8988T (cell line): ENCODE results near the gene ACOT11.

ENCODE experiments used
- DNase-seq: peaks from one replicate; pipeline ENCODE4 v3.0.0; 2011

The ACOT11 gene

DNA sequence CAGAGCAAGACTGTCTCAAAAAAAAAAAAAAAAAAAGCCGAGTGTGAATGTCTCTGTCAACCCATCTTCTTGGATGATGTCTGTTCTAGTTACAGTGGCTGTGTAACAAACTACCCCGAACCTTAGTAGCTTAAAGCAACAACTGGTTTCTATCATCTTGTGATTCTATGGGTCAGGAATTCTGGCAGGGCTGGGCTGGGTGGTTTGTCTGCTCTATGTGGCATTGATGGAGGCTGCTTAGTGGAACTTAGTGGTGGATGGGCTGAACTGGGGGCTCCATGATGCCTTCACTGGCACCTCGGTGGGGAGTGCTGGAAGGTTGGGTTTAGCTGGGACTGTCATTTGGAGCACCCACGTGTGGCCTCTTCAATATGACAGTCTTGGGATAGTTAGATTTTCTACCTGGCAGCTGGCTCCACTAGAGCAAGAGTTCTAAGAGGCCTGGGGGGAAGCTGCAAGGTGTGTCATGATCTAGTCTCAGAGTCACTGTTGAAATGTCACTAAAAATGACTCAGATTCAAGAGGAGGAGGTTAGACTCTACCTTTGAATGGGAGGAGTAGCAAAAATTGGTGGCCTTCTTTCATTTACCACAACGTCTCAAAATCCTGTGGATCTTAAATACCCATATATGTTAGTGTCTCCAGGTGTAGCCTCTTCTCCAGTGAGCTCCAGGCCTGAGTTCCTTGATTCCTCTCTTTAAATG, 18.6 kb downstream of the ACOT11 start:
- no peak for DNase-seq

DNA sequence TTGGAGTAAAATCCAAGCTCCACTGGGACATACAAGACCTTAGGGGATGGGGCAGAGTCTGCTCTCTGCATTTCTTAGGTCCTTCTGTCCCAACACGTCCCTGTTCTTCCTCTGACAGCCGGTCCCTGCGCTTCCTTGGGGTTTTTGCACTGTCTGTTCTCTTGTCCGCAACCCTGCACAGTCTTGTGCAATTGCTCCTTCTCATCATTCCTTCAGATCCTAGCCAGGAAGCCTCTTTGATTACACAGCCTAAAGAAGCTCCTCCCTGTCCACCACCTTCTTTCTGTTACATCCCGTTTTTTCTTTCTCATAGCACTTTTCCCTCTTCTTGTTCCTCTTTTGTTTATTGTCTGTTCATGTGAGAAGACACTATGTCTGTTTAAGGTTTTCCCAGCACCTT, 19.9 kb downstream of the ACOT11 start:
- DNase-seq: no peak

DNA sequence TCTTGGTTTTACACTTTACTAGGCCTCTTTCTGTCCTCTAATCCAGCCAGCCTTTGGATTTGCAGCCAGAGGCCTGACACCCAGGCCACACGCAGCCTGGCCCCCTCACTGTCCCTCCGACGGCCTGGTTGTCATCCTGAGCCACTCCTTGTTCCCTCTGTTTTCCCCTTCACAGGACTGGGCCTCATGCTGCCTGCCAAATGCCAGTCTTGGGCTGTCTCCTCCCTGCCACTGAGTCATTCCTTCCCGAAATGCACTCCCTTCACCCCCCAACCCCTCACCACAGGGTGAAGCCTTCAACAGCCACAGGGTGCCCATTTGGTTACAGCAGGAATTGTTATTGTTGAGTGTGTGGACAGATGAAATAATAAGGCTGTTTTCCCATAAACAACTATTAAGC, 21.3 kb downstream of the ACOT11 start:
- no peak for DNase-seq

DNA sequence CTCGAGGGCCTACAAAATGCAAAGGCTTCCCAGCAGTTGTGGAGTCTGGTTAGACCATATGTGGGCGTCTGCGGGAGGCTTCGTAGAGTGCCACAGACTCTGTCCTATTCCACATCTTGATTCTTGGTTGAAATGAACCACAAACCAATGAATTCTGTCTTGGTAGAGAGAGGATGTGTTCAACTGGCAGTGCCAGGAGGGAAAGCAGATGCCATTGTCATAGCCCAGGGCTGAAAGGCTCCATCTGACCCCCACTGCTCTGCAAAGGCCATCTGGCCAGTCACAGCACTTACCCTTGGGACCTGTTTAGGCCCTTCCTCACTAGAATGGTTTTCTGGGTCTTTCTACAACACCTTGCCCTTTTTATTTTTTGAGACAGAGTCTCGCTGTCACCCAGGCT, 22.1 kb downstream of the ACOT11 start:
- DNase-seq: no peak

DNA sequence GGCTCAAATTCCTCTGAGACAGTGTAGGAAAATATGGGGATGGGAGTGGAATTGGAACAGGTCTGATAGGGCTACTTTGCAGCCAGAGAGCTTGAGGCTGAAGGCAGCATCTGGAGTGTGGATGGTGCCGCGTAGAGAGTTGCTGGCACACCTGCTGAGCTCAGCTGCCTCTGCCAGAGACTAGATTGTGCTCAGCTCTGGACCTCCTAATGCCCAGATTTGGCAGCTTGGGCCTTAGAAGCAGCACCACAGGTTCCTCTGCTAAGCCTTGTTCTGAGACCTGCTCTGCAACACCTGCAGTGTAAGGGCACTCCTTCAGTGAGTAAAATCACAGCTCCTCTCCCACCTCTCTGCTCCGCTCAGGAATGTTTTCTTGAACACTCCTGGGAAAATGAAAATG, 23.3 kb downstream of the ACOT11 start:
- no peak for DNase-seq

DNA sequence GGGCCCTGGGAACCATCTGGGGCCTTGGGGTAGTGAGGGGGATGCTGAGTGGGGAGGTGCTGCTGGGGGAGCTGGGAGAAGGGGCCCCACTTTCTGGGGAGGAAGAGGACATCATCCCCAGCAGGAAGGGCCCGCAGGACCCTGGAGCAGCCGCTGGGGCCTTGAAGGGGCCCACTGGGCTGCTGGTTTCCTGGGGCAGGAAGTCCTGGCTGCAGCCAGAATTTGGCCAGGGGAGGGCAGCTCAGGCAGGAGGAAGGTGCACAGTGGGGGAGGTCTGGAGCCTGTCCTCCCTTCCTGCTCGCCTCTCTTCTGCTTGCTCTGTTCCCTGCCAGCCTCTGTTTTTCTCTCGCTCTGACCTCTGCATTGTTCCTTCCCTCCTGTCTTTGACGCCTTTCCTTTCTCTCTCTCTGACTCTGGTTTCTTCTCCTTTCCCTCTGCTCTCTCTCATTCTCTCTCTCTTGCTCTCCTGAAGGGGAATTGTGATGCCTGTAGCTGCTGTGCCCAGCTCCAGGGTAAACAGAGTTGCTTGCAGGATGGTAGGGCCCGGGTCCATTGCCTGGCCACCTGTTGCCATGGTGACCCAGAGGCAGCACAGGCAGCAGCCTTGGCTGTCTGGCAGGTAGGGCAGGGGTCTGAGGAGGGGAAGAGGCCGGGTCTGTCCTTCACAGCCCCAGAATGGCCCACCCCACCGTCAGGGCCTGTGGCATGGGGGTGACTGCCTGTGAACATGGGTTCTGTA, 23.9 kb downstream of the ACOT11 start:
- DNase-seq: no peak

DNA sequence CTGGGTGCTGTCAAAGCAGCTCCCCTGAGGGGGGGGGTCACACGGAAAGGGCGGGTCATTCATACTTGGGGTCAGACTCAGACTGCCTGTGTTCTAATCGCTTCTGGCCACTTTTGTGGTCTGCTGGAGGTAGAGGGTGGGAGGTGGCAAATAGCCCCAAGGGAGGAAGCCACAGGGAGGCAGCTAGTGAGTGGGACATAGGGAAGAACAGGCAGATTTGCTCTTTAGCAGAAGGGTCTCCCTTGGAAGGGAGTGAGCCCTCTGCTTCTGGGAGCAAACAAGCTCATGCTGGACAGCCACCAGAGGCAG, 24.5 kb downstream of the ACOT11 start:
- no peak for DNase-seq

DNA sequence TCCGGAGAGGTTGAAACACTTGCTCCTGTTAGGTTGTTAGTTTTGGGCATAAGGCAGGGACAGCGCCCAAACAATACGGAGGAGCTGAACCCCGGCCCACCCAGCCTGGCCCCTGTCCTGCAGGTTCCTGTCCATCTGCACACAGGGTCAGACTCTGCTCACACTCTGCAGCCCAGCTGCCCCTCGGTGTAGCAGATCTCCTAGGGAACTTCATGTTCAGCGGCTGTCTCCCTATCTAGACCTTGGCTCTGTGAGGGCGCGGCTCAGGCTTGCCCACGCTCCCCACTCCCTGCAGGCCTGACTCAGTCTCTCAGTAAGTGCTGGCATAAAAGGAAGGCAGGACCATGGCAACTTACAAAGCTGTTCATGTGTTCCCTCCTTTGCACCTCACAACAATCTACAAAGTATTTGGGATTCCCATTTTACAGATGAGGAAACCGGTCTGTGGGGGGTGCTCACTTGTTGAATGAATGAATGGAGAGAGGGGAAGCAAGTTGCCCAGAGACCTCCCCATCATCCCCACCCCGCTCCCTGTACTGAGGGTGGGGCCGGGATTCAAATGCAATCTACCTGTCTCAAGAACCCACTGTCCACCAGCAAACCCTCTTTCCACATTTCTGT, 26.2 kb downstream of the ACOT11 start:
- no peak for DNase-seq

DNA sequence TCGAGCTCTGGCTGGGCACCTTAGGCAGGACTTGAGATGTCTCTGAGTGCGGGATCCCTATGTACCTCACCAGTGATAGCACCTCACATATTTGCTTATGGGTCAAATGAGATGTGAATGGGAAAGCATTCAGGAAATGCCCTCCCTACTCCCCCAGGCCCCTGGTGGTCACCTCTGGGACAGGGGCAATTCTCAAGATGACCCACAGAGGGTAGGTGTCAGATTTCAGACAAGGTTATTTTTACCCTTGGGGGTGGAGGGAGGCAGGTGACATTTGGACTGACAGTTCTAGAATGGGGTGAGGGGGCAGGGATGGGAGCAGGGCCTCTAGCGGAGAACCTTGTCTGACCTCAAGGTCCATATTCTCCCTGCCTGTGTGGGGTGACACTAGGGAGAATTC, 27.1 kb downstream of the ACOT11 start:
- DNase-seq: no peak

DNA sequence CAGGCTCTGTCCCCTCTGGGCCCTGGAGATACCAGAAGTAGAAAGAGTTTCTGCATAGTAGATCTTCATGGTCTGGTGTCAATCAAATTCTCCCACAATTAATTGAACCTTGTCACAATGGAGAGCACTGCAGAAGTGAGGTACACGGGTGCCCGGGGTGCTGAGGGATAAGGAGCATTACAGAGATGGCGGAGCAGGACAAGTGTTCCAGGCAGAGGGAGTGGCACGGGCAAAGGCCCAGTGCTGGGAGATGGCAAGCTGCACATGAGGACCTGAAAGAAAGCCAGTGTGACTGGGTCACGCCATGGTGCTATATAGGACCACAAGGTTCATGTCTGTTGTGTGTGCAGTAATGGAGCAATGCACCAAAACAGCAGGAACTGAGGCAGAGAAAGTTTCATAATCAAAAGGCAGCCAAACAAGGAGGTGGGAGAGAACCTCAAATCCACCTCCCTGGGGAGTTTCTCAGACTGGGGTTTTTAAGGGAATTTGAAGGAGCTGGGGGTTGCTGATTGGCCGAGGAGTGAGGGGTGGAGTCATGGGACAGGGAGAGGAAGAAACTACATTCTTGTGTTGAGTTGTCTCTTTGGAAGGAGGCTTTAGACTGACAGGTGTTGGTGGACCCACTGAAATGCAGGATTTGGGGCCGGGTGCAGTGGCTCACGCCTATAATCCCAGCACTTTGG, 27.7 kb downstream of the ACOT11 start:
- DNase-seq: no peak

DNA sequence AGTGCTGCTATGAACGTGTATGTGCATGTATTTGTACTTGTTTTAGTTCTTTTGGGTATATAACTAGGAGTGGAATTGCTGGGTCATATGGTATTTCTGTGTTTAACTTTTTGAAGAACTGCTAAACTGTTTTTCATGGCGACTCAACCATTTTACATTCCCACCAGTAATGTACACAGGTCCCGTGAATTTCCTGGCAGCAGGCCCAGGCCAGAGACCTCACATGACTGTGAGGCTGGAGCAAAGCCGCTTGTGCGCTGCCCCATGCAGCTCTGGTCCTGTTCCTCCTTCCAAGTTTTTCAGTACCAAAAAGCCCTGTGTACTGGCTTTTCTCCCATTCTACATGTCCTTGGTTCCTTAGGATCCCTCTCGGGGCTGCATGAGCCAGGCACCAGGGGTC, 29.6 kb downstream of the ACOT11 start:
- DNase-seq: no peak

DNA sequence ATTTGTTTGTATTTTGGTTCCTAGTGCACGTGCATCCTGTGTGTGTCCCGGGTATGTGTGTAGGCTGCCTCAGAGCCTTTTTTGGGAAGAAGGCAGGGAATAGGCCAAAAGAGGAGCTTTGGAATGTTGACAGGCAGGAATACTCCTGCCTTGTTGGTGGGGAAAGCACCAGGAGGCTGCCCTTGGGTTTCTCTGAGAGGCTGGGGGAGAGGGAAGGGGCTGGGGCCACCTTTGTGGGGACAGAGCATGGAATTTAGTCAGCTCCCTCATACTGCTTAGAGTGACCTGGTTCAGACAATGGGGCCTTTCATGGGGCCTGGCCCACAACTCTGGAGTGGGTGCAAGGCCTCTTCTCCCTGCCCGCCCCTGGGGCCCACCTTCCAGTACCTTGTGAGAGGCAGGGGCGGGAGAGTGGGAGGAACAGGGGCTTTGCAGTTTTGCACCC, 31.3 kb downstream of the ACOT11 start:
- no peak for DNase-seq

DNA sequence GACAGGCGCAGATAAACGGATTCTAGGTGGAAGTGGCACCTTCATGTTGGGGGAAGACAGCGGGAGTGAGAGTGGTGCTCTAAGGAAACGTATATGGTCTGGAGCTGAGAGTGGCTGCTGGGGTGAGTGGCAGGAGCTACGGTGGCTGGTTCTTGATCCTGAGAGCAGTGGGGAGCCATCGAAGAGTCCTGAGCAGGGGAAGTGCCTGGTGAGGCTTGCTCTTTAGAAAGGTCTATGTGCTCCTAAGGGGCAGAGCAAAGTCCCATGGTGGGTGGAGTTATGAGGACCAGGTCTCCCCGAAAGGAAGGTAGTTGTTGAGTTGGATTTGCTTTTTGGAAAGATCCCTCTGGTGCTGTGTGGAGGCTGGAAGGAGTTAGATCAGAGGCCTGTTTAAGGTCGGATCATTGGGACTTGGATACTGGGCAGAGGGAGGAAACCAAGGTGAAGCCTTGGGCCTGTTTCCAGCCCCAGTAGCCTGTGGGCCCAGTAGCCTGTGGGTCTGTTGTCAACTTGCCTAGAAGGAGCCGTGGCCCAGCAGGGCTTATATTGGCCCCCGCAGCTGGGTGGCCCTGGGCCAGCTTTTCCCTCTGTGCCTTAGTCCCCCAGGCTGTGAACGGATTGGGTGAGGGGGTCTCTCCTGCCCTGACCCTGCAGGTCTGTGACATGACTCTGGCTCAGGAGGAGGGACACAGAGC, 33.0 kb downstream of the ACOT11 start:
- DNase-seq: no peak

DNA sequence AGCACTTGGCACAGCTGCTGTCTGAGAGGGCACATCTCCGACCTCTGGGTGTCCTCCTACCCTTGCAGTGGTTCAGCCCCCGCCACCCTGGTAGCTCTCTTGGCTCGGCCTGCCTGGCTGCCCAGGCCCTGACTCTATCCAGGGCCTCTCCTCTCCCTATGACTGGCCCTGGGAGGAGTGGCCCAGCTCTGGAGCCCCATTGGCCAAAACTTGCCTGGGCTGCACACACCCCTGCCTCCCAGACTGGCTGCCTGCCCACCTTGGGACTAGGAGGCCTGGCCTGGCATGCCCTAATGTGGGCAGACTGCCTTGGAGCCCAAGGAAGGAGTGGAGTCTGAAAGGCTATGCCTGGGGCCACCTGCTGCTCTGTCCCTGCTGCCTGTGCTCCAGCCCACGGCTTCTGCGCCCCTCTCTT, 33.6 kb downstream of the ACOT11 start:
- no peak for DNase-seq

DNA sequence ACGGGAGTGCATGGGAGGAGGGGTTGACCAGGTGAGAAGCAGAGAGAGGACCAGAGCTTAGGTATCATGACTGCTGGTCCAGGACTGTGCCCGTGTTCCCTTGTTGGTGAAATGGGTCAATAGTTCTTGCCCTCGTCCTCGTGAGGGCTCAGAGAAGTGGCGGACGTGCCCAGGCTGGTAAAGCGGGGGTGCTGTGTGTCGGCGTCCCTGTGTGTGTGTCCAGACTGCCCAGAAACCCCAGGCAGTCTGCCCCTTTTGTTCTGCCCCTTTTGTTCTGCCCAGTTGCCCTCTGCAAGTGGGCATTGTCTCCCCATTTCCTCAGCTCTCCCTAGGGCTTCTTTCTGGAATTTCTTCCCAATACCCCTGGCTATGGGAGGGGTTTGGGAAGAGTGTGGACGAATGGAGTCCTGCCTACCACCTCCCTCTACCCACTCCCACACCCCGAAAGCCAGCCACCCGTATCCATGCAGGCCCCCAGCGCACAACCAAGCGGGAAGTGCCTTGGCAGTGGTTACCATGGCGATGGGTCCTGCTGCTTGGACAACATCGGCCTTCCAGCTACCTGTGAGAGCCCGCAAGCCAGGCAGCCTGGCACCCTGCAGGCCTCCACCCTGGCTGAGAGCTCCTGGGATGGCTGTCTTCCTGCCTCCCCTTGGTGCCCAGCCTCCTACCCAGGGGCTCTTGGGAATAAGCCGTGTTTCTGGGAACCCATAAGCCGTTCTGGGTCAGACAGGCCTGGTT, 34.7 kb downstream of the ACOT11 start:
- no peak for DNase-seq

DNA sequence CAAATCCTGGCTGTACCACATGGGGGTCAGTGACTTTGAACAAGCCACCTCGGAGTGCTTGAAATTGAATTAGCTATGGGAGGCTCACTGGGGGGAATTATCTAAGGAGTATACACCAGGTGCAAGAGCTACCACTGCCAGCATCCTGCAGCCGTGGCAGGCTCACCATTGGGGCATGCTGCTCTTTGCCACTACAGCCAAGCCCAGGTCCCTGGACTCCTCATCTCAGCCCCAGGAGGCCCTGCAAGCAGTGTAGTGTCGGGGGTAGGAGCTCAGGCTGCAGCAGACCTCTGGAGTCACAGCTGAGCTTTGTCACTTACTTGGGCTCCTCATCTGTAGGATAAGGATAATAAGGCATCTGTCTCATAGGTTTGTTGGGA, 35.3 kb downstream of the ACOT11 start:
- DNase-seq: no peak

DNA sequence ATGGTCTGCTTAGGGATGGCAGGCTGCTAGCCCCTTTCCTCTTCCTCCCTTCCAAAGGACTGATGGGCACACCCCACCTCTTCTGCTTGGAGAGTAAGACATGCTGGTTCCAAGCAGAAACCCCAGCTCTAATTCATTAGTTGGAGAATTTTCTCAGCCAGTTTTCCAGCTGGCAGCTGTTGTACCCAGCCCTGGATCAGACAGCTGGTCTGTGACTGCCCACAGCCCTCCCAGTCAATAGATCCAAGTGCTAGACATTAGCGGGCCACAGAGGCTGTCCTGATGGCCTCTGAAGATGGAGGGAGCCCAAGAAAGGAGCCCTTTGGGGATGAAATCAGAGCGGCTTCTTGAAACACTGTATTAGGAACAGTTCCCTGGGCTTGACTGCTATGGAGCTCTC, 35.8 kb downstream of the ACOT11 start:
- no peak for DNase-seq

DNA sequence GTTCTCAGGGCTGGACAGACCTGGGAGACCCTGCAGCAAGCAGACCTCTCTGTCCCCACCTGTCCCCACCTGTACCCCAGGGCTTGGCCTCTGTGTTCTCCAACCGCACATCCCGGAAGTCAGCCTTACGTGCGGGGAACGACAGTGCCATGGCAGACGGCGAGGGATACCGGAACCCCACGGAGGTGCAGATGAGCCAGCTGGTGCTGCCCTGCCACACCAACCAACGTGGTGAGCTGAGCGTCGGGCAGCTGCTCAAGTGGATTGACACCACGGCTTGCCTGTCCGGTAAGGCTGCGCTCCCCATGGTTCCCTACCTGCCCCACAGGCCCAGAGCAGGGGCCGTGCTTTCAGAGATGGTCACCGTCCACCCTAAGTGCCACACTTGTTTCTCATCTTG, 36.5 kb downstream of the ACOT11 start:
- no peak for DNase-seq

DNA sequence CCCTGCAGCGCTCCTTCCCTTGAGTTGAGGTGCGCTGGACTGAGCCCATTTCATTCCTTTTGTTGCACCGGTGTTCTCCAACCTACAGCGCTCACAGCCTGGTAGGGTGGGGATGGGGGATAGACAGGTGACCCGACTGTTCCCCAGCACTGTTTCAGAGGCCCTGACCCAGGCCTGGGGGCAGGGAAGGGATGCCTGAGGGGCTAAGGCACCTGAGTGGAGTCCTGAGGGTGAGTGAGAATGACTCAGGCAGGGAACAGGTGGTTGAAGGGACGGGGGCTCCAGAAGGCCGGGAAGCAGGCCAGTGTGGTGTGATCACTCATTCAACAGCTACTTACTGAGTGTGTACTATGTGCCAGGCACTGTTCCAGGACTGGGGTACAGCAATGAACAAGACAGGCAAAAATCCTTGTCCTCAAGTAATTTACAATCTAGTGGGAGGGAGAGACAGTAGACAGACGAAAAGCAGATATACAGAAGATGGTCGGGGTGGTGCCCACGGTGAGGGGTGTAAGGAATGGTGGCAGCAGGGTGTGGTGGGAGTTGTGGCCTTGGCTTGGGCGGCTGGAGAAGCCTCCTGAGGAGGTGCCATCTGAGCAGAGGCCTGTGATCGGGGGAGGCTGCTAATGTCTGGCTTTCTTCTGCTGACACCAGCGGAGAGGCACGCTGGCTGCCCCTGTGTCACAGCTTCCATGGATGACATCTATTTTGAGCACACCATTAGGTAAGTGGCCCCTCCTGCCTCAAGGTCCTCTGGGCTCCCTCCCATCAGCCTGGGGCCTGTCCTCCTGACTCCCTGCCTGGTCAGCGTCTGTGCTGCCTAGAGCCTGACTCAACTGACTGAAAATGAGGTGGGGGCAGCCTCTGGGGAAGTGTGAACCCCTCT, 37.4 kb downstream of the ACOT11 start:
- no peak for DNase-seq

DNA sequence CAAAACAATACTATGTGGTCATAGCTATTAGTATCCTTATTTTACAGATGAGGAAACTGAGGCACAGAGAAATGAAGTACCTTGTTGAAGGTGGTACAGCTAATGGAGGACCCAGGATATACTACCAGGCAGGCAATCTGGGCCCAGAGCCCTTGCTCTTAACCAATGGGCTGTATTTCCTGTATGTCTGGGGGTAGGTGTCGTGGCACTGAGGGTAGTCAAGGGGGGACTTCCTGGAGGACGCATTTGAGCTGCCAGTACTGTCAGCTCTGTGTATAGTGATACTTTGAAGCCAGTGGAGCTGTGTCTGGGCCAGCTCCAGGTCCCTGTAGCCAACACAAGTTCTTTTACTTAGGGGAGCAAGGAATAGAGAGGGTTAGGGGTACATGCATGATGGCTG, 40.3 kb downstream of the ACOT11 start:
- DNase-seq: no peak

DNA sequence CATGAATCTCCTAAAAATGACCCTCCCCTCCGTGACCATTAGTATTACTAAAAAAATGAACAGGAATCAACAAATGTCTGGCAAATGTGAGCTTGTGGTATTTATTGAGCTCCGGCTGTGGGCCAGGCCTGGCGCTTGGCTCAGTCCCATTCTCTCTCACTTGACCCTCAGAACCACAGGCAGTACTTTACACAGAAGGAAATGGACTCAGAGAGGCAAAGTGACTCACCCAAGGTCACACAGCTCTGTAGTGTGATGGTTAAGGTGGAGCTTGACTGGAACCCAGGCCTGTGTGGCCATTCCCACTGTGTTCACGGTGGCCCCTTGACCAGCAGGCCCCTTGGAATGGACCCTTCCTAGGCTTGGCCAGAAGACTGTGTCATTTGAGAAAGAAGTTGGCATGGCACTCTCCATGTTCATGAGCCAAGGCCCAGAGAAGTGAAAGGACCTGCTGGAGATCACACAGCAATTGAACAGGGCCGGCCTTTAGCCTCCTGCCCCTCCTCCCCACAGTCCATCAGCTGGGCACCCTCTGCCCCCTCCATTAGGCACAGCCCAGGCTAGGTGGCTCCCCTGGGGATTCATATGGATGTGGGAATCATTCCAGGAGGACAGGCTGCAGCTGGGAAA, 43.2 kb downstream of the ACOT11 start:
- DNase-seq: no peak
